GM12873 (cell line): Measurements from ENCODE around the gene OR8B4.

Experiments
- TF ChIP-seq, protein P1 (sequence below): IDR thresholded peaks from 2 replicates; pipeline ENCODE4 v1.5.1; 2012; ENCODE audit warnings: low read depth, mild to moderate bottlenecking, moderate library complexity, low read length, control low read depth; ENCODE audit not compliant: insufficient read depth; ENCODE audit errors: missing control alignments

The OR8B4 gene

GRCh38 chr11:124441519-124441918 is 16.8 kb upstream of the OR8B4 start:
- TF ChIP-seq, protein P1, sequence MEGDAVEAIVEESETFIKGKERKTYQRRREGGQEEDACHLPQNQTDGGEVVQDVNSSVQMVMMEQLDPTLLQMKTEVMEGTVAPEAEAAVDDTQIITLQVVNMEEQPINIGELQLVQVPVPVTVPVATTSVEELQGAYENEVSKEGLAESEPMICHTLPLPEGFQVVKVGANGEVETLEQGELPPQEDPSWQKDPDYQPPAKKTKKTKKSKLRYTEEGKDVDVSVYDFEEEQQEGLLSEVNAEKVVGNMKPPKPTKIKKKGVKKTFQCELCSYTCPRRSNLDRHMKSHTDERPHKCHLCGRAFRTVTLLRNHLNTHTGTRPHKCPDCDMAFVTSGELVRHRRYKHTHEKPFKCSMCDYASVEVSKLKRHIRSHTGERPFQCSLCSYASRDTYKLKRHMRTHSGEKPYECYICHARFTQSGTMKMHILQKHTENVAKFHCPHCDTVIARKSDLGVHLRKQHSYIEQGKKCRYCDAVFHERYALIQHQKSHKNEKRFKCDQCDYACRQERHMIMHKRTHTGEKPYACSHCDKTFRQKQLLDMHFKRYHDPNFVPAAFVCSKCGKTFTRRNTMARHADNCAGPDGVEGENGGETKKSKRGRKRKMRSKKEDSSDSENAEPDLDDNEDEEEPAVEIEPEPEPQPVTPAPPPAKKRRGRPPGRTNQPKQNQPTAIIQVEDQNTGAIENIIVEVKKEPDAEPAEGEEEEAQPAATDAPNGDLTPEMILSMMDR = no peak

GRCh38 chr11:124441081-124441480 is 16.4 kb upstream of the OR8B4 start:
- TF ChIP-seq, protein P1 = no peak

- TF ChIP-seq, protein P1 = no peak
Observed at GRCh38 chr11:124440608-124441007, 15.9 kb upstream of the OR8B4 start.

DNA sequence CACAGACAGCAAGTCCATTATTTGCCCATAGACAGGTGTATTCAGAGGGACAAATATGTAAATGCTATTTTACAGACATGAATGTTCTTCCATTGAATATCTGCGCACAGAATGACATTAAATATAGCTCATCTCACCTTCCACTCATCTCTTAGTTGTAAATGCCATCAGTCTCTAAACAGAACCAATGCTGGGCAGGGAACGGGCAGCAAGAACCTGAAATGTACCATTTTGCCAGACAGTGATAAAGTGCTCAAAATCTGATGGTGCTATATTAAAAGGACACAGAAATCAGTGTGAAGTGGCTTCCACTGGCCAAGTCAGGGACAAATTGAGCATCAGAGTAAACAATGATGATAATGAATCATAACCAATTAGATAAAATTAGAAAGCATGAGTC is 10.0 kb upstream of the OR8B4 start:
- TF ChIP-seq, protein P1 = no peak

GRCh38 chr11:124429599-124429998 is 4.9 kb upstream of the OR8B4 start:
- TF ChIP-seq, protein P1 = no peak

- TF ChIP-seq, protein P1 = no peak
Observed at GRCh38 chr11:124421043-124421442, 3.6 kb downstream of the OR8B4 start.

- TF ChIP-seq, protein P1 = peak; percentile 56
Observed at GRCh38 chr11:124415356-124415923, 9.2 kb downstream of the OR8B4 start.
